ENCODE results near the gene KRTAP4-9. TPM values are rescaled to one million over a fixed set of nuclear protein-coding genes. Genes with fewer than 3 reads are reported as not detected.
"Not testable (repeated sequence)": the region's sequence is repeated elsewhere in the genome, so short reads cannot be mapped to it uniquely, and the experiment has no call there.

Gene KRTAP4-9
- total RNA-seq, 1 donor: under 0.01 TPM

GRCh38 chr17:41096055-41096454 is 9.1 kb upstream of the KRTAP4-9 start:
- DNase-seq (ENCODE audit: low read depth in 2 of 3, low spot score in 2 of 3): no peak

- DNase-seq (ENCODE audit: low read depth in 2 of 3, low spot score in 2 of 3): no peak
These were observed 7.1 kb upstream of the KRTAP4-9 start, which contains the start of gene KRTAP4-8 for GRCh38 chr17:41098042-41098441. TSS of gene KRTAP4-8 (minus strand) at chr17:41098142. CDS start at chr17:41098084, 58 bp downstream.

- DNase-seq (ENCODE audit: low read depth in 2 of 3, low spot score in 2 of 3): no peak
These were observed 6.7 kb upstream of the KRTAP4-9 start for GRCh38 chr17:41098481-41098880.

GRCh38 chr17:41099682-41100480 is 5.3 kb upstream of the KRTAP4-9 start:
- DNase-seq (ENCODE audit: low read depth in 2 of 3, low spot score in 2 of 3): peak in 1 of 3 donors; percentile 36

GRCh38 chr17:41101586-41102259 is 3.5 kb upstream of the KRTAP4-9 start, which contains the start of gene KRTAP4-16:
TSS of gene KRTAP4-16 (minus strand) at chr17:41102209. CDS start at chr17:41102209, 0 bp downstream.
- DNase-seq (ENCODE audit: low read depth in 2 of 3, low spot score in 2 of 3): no peak

- no peak for DNase-seq (ENCODE audit: low read depth in 2 of 3, low spot score in 2 of 3)
These were observed 1.3 kb upstream of the KRTAP4-9 start for GRCh38 chr17:41103896-41104295.

- DNase-seq (ENCODE audit: low read depth in 2 of 3, low spot score in 2 of 3): not testable (repeated sequence)
These were observed 677 bp upstream of the KRTAP4-9 start for GRCh38 chr17:41104386-41105038.

- DNase-seq (ENCODE audit: low read depth in 2 of 3, low spot score in 2 of 3): no peak
These were observed 2.8 kb downstream of the KRTAP4-9 start for GRCh38 chr17:41107941-41108450.

GRCh38 chr17:41108728-41109386 is 3.7 kb downstream of the KRTAP4-9 start:
- not testable (repeated sequence) for DNase-seq (ENCODE audit: low read depth in 2 of 3, low spot score in 2 of 3)

- no peak for DNase-seq (ENCODE audit: low read depth in 2 of 3, low spot score in 2 of 3)
These were observed 6.1 kb downstream of the KRTAP4-9 start for GRCh38 chr17:41111151-41111885.

GRCh38 chr17:41116297-41116696 is 11.1 kb downstream of the KRTAP4-9 start:
- DNase-seq (ENCODE audit: low read depth in 2 of 3, low spot score in 2 of 3): peak in 1 of 3 donors; percentile 28

- DNase-seq (ENCODE audit: low read depth in 2 of 3, low spot score in 2 of 3): not testable (repeated sequence)
These were observed 12.7 kb downstream of the KRTAP4-9 start, which contains the start of gene KRTAP4-11 for GRCh38 chr17:41117846-41118386. TSS of gene KRTAP4-11 (minus strand) at chr17:41118373. CDS start at chr17:41118315, 58 bp downstream.

- DNase-seq (ENCODE audit: low read depth in 2 of 3, low spot score in 2 of 3): no peak
These were observed 13.5 kb downstream of the KRTAP4-9 start for GRCh38 chr17:41118721-41119120.

GRCh38 chr17:41119696-41120690 is 14.8 kb downstream of the KRTAP4-9 start:
- DNase-seq (ENCODE audit: low read depth in 2 of 3, low spot score in 2 of 3): peak in 2 of 3 donors; percentile 27 to 75

- no peak for DNase-seq (ENCODE audit: low read depth in 2 of 3, low spot score in 2 of 3)
These were observed 16.6 kb downstream of the KRTAP4-9 start for GRCh38 chr17:41121742-41122141.

GRCh38 chr17:41123292-41123990 is 18.3 kb downstream of the KRTAP4-9 start:
- not testable (repeated sequence) for DNase-seq (ENCODE audit: low read depth in 2 of 3, low spot score in 2 of 3)

- not testable (repeated sequence) for DNase-seq (ENCODE audit: low read depth in 2 of 3, low spot score in 2 of 3)
These were observed 18.8 kb downstream of the KRTAP4-9 start, which contains the start of gene KRTAP4-12 for GRCh38 chr17:41123991-41124371. TSS of gene KRTAP4-12 (minus strand) at chr17:41124182. CDS start at chr17:41124122, 60 bp downstream.

All from hematopoietic multipotent progenitor cell (in vitro differentiated cells).